Right atrium auricular region (tissue), 2 donors: ENCODE data around the gene PARP4. TPM values are rescaled to one million over a fixed set of nuclear protein-coding genes. Genes with fewer than 3 reads are reported as not detected.
"Not testable (repeated sequence)": the region's sequence is repeated elsewhere in the genome, so short reads cannot be mapped to it uniquely, and the experiment has no call there.

Experiments used
- DNase-seq: peaks from one replicate; pipeline ENCODE4 v3.0.0-alpha.2; 2019; ENCODE audit warnings: low spot score
- H3K27ac ChIP-seq, 2 donors: fragments of 200-600 bp; sonication (generic); 1 replicate in 1 of 2; 2 replicates in 1 of 2; pipeline ENCODE4 v1.5.1; 2016 to 2019
- H3K27me3 ChIP-seq, 2 donors: fragments of 200-600 bp; sonication (generic); one replicate each; pipeline versions ENCODE4 v1.5.1 to v1.6.0; 2017 to 2019
- H3K36me3 ChIP-seq: fragments of 200-600 bp; sonication (generic); one replicate; pipeline ENCODE4 v1.5.1; 2016
- H3K4me1 ChIP-seq, 2 donors: fragments of 200-600 bp; sonication (generic); one replicate each; pipeline versions ENCODE4 v1.5.1 to v1.6.0; 2017 to 2019
- H3K4me3 ChIP-seq, 2 donors: fragments of 200-600 bp; sonication (generic); 1 replicate in 1 of 2; 2 replicates in 1 of 2; pipeline ENCODE4 v1.5.1; 2017 to 2019; ENCODE audit warnings: mild to moderate bottlenecking in 1 of 2, moderate library complexity in 1 of 2
- H3K9me3 ChIP-seq, 2 donors: fragments of 200-600 bp; sonication (generic); one replicate each; pipeline ENCODE4 v1.5.1; 2019
- total RNA-seq, 2 donors: library from RNA; depleted of rRNA; stranded (reverse); fragments of >200 nt; gene quantifications; one replicate each; pipeline ENCODE4 v1.1.0, GENCODE V29; 2016
- TF ChIP-seq, protein P1 (sequence below), 2 donors: fragments of 200-600 bp; sonication (generic); IDR thresholded peaks; one replicate each; pipeline ENCODE4 v1.5.1; 2019; ENCODE audit warnings: antibody characterized with exemption in 2 of 2

Gene PARP4
- total RNA-seq, 2 donors from 2014 or later = 21.2 to 22.1 TPM

GRCh38 chr13:24500977-24501376 lies 11.6 kb downstream of the PARP4 start:
- TF ChIP-seq, protein P1, sequence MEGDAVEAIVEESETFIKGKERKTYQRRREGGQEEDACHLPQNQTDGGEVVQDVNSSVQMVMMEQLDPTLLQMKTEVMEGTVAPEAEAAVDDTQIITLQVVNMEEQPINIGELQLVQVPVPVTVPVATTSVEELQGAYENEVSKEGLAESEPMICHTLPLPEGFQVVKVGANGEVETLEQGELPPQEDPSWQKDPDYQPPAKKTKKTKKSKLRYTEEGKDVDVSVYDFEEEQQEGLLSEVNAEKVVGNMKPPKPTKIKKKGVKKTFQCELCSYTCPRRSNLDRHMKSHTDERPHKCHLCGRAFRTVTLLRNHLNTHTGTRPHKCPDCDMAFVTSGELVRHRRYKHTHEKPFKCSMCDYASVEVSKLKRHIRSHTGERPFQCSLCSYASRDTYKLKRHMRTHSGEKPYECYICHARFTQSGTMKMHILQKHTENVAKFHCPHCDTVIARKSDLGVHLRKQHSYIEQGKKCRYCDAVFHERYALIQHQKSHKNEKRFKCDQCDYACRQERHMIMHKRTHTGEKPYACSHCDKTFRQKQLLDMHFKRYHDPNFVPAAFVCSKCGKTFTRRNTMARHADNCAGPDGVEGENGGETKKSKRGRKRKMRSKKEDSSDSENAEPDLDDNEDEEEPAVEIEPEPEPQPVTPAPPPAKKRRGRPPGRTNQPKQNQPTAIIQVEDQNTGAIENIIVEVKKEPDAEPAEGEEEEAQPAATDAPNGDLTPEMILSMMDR (IDR thresholded peaks at IDR 0.05) = no peak
- Histone ChIP-seq H3K27ac (no peak overlapping the region), H3K27me3 (no peaks in the 10 kb centered on the region), H3K9me3 (no peaks in the 10 kb centered on the region), H3K4me1 (peaks cover 0 to 16% of the 10 kb centered on the region in 2 donors), H3K36me3 (peaks cover 18% of the 10 kb centered on the region), H3K4me3 (no peak overlapping the region)
- no peak for DNase-seq

- no peak for DNase-seq
- Histone ChIP-seq H3K27ac (no peak overlapping the region), H3K4me1 (peaks cover 0 to 5% of the 10 kb centered on the region in 2 donors), H3K36me3 (peaks cover 44% of the 10 kb centered on the region), H3K4me3 (no peak overlapping the region), H3K27me3 (no peaks in the 10 kb centered on the region), H3K9me3 (no peaks in the 10 kb centered on the region)
- TF ChIP-seq, protein P1 (IDR thresholded peaks at IDR 0.05) = no peak
These were observed 14.8 kb downstream of the PARP4 start for GRCh38 chr13:24497742-24498141.

DNA sequence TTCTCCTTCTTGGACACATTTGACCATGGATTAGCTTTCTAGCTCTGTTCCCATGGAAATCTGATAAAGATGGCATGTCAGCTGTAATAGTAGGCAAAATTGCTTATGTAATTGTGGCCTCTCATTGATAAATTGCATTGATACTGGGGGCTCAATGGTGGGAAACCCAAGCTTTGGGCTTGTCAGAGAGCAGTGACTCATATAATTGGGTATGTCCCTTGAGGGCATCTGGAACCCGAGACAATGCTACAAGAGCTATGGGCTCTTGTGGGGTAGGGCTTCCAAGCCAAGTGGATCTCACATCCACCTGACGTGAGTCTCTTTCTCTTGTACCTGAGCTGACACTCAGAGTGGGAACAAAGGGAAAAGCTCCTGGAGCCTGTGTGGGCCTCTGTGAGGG lies 16.3 kb downstream of the PARP4 start:
- not testable (repeated sequence) for H3K4me1 ChIP-seq, H3K27me3 ChIP-seq, H3K9me3 ChIP-seq, DNase-seq, H3K4me3 ChIP-seq, H3K27ac ChIP-seq
- H3K36me3 ChIP-seq = peaks cover 59% of the 10 kb centered on the region

GRCh38 chr13:24495151-24495729 lies 17.3 kb downstream of the PARP4 start:
- Histone ChIP-seq H3K4me1 (no peaks in the 10 kb centered on the region), H3K4me3 (no peak overlapping the region), H3K27me3 (no peaks in the 10 kb centered on the region), H3K27ac (no peak overlapping the region), H3K9me3 (no peaks in the 10 kb centered on the region), H3K36me3 (peaks cover 63% of the 10 kb centered on the region)
- no peak for DNase-seq
- TF ChIP-seq, protein P1 (IDR thresholded peaks at IDR 0.05) = no peak

DNA sequence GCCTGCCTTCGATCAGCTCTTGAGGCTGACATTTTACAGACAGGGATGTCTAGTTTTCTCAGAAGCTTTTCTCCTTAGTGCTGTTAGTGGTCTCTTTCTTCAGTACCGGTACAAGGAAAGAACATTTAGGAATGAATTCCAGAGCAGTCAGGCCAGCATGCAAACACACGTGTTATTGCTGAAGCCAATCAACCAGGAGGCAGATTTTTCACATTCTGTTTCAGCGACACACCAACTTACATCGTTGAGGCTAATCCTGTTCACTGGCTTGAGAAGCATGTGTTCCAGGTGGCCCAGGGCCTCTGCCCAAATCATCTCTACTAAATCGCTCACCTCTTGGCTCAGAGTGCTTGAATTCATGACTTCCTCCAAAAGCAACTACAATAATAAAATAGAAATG lies 19.2 kb downstream of the PARP4 start:
- Histone ChIP-seq H3K36me3 (peaks cover 81% of the 10 kb centered on the region), H3K9me3 (no peaks in the 10 kb centered on the region), H3K4me1 (no peaks in the 10 kb centered on the region), H3K27me3 (no peaks in the 10 kb centered on the region), H3K4me3 (no peak overlapping the region), H3K27ac (no peak overlapping the region)
- TF ChIP-seq, protein P1 (IDR thresholded peaks at IDR 0.05) = no peak
- no peak for DNase-seq

GRCh38 chr13:24491845-24492244 lies 20.7 kb downstream of the PARP4 start:
- no peaks in the 10 kb centered on the region for H3K27me3 ChIP-seq
- TF ChIP-seq, protein P1 (IDR thresholded peaks at IDR 0.05) = no peak
- H3K36me3 ChIP-seq = peaks cover 70% of the 10 kb centered on the region
- H3K27ac ChIP-seq = no peak overlapping the region
- no peaks in the 10 kb centered on the region for H3K9me3 ChIP-seq
- no peaks in the 10 kb centered on the region for H3K4me1 ChIP-seq
- DNase-seq = no peak
- no peak overlapping the region for H3K4me3 ChIP-seq
